ENCODE measurements around the gene ZCCHC14. TPM values are rescaled to one million over a fixed set of nuclear protein-coding genes. Genes with fewer than 3 reads are reported as not detected.

ZCCHC14 gene
- total and polyA plus RNA-seq, 2 of the 13 experiments (the other 11 are each of a cell fraction or from before 2014, with no cell fraction given) = 12.4 to 12.5 TPM

DNA sequence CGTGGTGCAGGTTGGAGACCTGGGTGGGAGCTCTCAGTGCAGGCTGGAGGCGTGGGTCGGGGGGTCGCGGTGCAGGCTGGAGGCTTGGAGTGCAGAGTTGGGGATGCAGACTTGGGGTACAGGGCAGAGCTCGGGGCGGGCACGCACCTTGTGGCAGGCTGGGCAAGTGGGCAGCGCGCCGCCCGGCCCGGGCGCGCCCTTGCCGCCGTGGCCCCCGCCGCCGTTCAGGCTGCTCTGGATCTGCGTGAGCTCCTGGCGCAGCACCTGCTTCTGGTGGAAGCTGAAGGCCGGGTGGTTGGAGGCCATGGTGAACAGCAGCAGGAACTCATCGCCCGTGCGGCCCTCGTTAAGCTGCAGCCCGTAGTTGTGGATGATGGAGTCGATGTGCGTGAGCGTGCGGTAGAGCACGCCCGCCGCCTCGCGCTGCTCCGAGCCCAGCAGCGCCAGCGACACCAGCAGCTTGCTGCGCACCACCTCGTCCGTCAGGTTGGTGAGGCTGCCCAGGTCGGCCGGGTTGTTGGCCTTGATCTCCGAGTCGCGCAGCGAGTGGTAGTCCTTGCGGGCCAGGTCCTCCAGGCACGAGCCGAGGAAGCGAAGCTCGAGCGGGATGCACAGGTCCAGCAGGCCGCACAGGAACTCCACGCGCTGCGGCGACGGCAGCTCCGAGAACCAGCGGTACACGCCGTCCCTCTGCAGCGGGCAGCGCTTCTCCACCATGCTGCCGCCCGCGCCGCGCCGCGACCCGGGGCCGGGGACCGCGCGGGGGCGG lies 1.1 kb downstream of the ZCCHC14 start (continued):
- TF ChIP-seq, protein P1, sequence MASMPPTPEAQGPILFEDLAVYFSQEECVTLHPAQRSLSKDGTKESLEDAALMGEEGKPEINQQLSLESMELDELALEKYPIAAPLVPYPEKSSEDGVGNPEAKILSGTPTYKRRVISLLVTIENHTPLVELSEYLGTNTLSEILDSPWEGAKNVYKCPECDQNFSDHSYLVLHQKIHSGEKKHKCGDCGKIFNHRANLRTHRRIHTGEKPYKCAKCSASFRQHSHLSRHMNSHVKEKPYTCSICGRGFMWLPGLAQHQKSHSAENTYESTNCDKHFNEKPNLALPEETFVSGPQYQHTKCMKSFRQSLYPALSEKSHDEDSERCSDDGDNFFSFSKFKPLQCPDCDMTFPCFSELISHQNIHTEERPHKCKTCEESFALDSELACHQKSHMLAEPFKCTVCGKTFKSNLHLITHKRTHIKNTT (CRISPR knock-in tag; IDR thresholded peaks at IDR 0.05) = no peak
- no peak for TF ChIP-seq ZNF841 (CRISPR knock-in tag; IDR thresholded peaks at IDR 0.05; ENCODE audit: borderline replicate concordance)
- peak; percentile 78 for TF ChIP-seq ARNT2 (CRISPR knock-in tag; IDR thresholded peaks at IDR 0.05; ENCODE audit: low read depth)
- TF ChIP-seq, protein P2, sequence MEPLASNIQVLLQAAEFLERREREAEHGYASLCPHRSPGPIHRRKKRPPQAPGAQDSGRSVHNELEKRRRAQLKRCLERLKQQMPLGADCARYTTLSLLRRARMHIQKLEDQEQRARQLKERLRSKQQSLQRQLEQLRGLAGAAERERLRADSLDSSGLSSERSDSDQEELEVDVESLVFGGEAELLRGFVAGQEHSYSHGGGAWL (CRISPR knock-in tag; IDR thresholded peaks at IDR 0.05) = no peak; the same call in 1 of the 2 replicates
- TF ChIP-seq ASH2L (IDR thresholded peaks at IDR 0.05; ENCODE audit: insufficient read length, low read depth, low read length) = peak; percentile 83
- no peak for TF ChIP-seq POLR2A (IDR thresholded peaks at IDR 0.05; ENCODE audit: insufficient read depth in 1 of 2, low read depth in 2 of 2, low read length in 2 of 2)
- TF ChIP-seq, protein P3, sequence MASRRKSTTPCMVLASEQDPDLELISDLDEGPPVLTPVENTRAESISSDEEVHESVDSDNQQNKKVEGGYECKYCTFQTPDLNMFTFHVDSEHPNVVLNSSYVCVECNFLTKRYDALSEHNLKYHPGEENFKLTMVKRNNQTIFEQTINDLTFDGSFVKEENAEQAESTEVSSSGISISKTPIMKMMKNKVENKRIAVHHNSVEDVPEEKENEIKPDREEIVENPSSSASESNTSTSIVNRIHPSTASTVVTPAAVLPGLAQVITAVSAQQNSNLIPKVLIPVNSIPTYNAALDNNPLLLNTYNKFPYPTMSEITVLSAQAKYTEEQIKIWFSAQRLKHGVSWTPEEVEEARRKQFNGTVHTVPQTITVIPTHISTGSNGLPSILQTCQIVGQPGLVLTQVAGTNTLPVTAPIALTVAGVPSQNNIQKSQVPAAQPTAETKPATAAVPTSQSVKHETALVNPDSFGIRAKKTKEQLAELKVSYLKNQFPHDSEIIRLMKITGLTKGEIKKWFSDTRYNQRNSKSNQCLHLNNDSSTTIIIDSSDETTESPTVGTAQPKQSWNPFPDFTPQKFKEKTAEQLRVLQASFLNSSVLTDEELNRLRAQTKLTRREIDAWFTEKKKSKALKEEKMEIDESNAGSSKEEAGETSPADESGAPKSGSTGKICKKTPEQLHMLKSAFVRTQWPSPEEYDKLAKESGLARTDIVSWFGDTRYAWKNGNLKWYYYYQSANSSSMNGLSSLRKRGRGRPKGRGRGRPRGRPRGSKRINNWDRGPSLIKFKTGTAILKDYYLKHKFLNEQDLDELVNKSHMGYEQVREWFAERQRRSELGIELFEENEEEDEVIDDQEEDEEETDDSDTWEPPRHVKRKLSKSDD (CRISPR knock-in tag; IDR thresholded peaks at IDR 0.05; ENCODE audit: low read depth) = no peak
- TF ChIP-seq ZNF839 (CRISPR knock-in tag; IDR thresholded peaks at IDR 0.05; ENCODE audit: borderline replicate concordance) = no peak
- no peak for TF ChIP-seq BRD4 (CRISPR knock-in tag; IDR thresholded peaks at IDR 0.05)
- peak; percentile 14 for TF ChIP-seq SKI (IDR thresholded peaks at IDR 0.05; ENCODE audit: partially characterized antibody)
- TF ChIP-seq, protein P4, sequence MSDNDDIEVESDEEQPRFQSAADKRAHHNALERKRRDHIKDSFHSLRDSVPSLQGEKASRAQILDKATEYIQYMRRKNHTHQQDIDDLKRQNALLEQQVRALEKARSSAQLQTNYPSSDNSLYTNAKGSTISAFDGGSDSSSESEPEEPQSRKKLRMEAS (IDR thresholded peaks at IDR 0.05) = peak; percentile 61
- TF ChIP-seq, protein P5, sequence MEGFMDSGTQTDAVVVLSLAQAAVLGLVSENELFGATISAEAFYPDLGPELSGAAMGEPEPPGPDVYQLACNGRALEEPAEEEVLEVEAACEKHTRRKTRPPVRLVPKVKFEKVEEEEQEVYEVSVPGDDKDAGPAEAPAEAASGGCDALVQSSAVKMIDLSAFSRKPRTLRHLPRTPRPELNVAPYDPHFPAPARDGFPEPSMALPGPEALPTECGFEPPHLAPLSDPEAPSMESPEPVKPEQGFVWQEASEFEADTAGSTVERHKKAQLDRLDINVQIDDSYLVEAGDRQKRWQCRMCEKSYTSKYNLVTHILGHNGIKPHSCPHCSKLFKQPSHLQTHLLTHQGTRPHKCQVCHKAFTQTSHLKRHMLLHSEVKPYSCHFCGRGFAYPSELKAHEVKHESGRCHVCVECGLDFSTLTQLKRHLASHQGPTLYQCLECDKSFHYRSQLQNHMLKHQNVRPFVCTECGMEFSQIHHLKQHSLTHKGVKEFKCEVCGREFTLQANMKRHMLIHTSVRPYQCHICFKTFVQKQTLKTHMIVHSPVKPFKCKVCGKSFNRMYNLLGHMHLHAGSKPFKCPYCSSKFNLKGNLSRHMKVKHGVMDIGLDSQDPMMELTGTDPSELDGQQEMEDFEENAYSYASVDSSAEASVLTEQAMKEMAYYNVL (CRISPR knock-in tag; IDR thresholded peaks at IDR 0.05; ENCODE audit: borderline replicate concordance) = no peak
- TF ChIP-seq, protein P6, sequence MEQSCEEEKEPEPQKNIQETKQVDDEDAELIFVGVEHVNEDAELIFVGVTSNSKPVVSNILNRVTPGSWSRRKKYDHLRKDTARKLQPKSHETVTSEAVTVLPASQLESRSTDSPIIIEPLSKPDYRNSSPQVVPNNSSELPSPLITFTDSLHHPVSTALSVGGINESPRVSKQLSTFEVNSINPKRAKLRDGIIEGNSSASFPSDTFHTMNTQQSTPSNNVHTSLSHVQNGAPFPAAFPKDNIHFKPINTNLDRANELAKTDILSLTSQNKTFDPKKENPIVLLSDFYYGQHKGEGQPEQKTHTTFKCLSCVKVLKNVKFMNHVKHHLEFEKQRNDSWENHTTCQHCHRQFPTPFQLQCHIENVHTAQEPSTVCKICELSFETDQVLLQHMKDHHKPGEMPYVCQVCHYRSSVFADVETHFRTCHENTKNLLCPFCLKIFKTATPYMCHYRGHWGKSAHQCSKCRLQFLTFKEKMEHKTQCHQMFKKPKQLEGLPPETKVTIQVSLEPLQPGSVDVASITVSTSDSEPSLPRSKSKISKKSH (CRISPR knock-in tag; IDR thresholded peaks at IDR 0.05; ENCODE audit: borderline replicate concordance) = no peak
- TF ChIP-seq ZNF101 (CRISPR knock-in tag; IDR thresholded peaks at IDR 0.05; ENCODE audit: borderline replicate concordance, low read depth) = no peak
- TF ChIP-seq SCMH1 (CRISPR knock-in tag; IDR thresholded peaks at IDR 0.05; ENCODE audit: borderline replicate concordance) = no peak
- TF ChIP-seq, protein P7, sequence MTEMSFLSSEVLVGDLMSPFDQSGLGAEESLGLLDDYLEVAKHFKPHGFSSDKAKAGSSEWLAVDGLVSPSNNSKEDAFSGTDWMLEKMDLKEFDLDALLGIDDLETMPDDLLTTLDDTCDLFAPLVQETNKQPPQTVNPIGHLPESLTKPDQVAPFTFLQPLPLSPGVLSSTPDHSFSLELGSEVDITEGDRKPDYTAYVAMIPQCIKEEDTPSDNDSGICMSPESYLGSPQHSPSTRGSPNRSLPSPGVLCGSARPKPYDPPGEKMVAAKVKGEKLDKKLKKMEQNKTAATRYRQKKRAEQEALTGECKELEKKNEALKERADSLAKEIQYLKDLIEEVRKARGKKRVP (CRISPR knock-in tag; IDR thresholded peaks at IDR 0.05) = no peak
- TF ChIP-seq AGO1 (IDR thresholded peaks at IDR 0.05; ENCODE audit: low read depth, low read length, poor library complexity, severe bottlenecking) = peak; percentile 23
- TF ChIP-seq RCOR2 (CRISPR knock-in tag; IDR thresholded peaks at IDR 0.05) = no peak
- TF ChIP-seq KLF16 (CRISPR knock-in tag; IDR thresholded peaks at IDR 0.05) = no peak

All from HepG2 (cell line).